Neutrophil (primary cell): ENCODE measurements around the gene LRP10.

Source experiments
- H3K27ac ChIP-seq: fragments of 200-600 bp; sonication (generic); 2 replicates; pipeline ENCODE4 v1.5.1; 2016; ENCODE audit warnings: mild to moderate bottlenecking, moderate library complexity
- H3K27me3 ChIP-seq: fragments of 200-600 bp; sonication (generic); 2 replicates; pipeline ENCODE4 v1.6.0; 2016; ENCODE audit warnings: mild to moderate bottlenecking
- H3K36me3 ChIP-seq: fragments of 200-600 bp; sonication (generic); 2 replicates; pipeline ENCODE4 v1.5.1; 2017
- H3K4me1 ChIP-seq, 2 experiments: fragments of 200-600 bp in 1 of 2; sonication (generic) in 1 of 2; 1 replicate in 1 of 2; 2 replicates in 1 of 2; pipeline versions ENCODE4 v1.5.1 to v1.6.1; 2013 to 2016; ENCODE audit warnings: low read depth in 1 of 2, low read length in 1 of 2, mild to moderate bottlenecking in 1 of 2, moderate library complexity in 1 of 2; ENCODE audit not compliant: control insufficient read depth in 1 of 2, insufficient read depth in 1 of 2
- H3K4me3 ChIP-seq, 2 experiments: fragments of 200-600 bp in 1 of 2; sonication (generic) in 1 of 2; 1 replicate in 1 of 2; 2 replicates in 1 of 2; pipeline ENCODE4 v1.5.1; 2013 to 2016; ENCODE audit warnings: low read depth in 1 of 2, low read length in 1 of 2, mild to moderate bottlenecking in 1 of 2, moderate library complexity in 1 of 2
- H3K9me3 ChIP-seq: fragments of 200-600 bp; sonication (generic); 2 replicates; pipeline ENCODE4 v1.5.1; 2016
- TF ChIP-seq, protein P1 (sequence below): fragments of 200-600 bp; sonication (generic); IDR thresholded peaks from 2 replicates; pipeline ENCODE4 v1.5.1; 2016; ENCODE audit warnings: antibody characterized with exemption

LRP10 gene

GRCh38 chr14:22887260-22887989 lies 15.9 kb downstream of the LRP10 start:
- Histone ChIP-seq H3K27ac (peak overlapping the region; percentile 63), H3K4me1 (peaks cover 16 to 23% of the 10 kb centered on the region in 2 experiments), H3K36me3 (peaks cover 28% of the 10 kb centered on the region), H3K27me3 (peaks cover 37% of the 10 kb centered on the region), H3K9me3 (no peaks in the 10 kb centered on the region), H3K4me3 (peak overlapping the region; percentile 43 to 71)
- TF ChIP-seq, protein P1, sequence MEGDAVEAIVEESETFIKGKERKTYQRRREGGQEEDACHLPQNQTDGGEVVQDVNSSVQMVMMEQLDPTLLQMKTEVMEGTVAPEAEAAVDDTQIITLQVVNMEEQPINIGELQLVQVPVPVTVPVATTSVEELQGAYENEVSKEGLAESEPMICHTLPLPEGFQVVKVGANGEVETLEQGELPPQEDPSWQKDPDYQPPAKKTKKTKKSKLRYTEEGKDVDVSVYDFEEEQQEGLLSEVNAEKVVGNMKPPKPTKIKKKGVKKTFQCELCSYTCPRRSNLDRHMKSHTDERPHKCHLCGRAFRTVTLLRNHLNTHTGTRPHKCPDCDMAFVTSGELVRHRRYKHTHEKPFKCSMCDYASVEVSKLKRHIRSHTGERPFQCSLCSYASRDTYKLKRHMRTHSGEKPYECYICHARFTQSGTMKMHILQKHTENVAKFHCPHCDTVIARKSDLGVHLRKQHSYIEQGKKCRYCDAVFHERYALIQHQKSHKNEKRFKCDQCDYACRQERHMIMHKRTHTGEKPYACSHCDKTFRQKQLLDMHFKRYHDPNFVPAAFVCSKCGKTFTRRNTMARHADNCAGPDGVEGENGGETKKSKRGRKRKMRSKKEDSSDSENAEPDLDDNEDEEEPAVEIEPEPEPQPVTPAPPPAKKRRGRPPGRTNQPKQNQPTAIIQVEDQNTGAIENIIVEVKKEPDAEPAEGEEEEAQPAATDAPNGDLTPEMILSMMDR: no peak

DNA sequence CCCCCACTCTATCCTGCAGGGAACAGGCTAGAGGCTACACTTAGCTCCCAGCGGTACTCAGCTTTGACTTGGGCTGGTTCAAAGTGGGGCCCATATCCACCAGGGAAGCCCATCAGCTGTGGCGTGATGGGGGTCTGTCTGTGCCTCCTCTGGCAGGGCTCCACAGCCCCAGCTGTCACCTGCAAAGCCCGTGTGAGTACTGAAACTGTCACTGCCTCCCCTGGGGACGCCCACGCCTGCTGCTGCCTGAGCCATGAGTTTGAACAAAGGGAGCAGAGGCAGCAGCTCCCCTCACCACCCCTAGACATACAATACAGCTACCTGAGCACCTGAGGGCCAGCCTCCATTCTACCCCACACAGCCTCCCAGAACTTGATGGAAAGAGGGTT lies 16.4 kb downstream of the LRP10 start:
- Histone ChIP-seq H3K27ac (no peak overlapping the region), H3K36me3 (peaks cover 33% of the 10 kb centered on the region), H3K4me3 (no peak overlapping the region), H3K27me3 (peaks cover 31% of the 10 kb centered on the region), H3K4me1 (peaks cover 16 to 19% of the 10 kb centered on the region in 2 experiments), H3K9me3 (no peaks in the 10 kb centered on the region)
- TF ChIP-seq, protein P1: no peak

- peaks cover 16 to 19% of the 10 kb centered on the region in 2 experiments for H3K4me1 ChIP-seq
- peaks cover 26% of the 10 kb centered on the region for H3K27me3 ChIP-seq
- H3K9me3 ChIP-seq: no peaks in the 10 kb centered on the region
- H3K27ac ChIP-seq: no peak overlapping the region
- no peak overlapping the region for H3K4me3 ChIP-seq
- H3K36me3 ChIP-seq: peaks cover 40% of the 10 kb centered on the region
- TF ChIP-seq, protein P1: no peak
Measured at GRCh38 chr14:22888662-22889061, 17.1 kb downstream of the LRP10 start.

- Histone ChIP-seq H3K36me3 (peaks cover 41% of the 10 kb centered on the region), H3K4me1 (peaks cover 16 to 19% of the 10 kb centered on the region in 2 experiments), H3K9me3 (no peaks in the 10 kb centered on the region), H3K4me3 (no peak overlapping the region), H3K27ac (no peak overlapping the region), H3K27me3 (peaks cover 18% of the 10 kb centered on the region)
- TF ChIP-seq, protein P1: no peak
Measured at GRCh38 chr14:22890416-22890815, 18.9 kb downstream of the LRP10 start.

- peaks cover 39% of the 10 kb centered on the region for H3K36me3 ChIP-seq
- peaks cover under 1% of the 10 kb centered on the region in 2 experiments for H3K4me1 ChIP-seq
- no peak overlapping the region for H3K4me3 ChIP-seq
- H3K9me3 ChIP-seq: no peaks in the 10 kb centered on the region
- H3K27me3 ChIP-seq: no peaks in the 10 kb centered on the region
- TF ChIP-seq, protein P1: no peak
- H3K27ac ChIP-seq: no peak overlapping the region
Measured at GRCh38 chr14:22892488-22892887, 20.9 kb downstream of the LRP10 start.
